NCI-H1436 (cell line): ENCODE results near the gene CDK14.

Experiments
- DNase-seq: peaks from one replicate; lab custom pipeline; 2025; lab: John Stamatoyannopoulos, UW

CDK14 gene

DNA sequence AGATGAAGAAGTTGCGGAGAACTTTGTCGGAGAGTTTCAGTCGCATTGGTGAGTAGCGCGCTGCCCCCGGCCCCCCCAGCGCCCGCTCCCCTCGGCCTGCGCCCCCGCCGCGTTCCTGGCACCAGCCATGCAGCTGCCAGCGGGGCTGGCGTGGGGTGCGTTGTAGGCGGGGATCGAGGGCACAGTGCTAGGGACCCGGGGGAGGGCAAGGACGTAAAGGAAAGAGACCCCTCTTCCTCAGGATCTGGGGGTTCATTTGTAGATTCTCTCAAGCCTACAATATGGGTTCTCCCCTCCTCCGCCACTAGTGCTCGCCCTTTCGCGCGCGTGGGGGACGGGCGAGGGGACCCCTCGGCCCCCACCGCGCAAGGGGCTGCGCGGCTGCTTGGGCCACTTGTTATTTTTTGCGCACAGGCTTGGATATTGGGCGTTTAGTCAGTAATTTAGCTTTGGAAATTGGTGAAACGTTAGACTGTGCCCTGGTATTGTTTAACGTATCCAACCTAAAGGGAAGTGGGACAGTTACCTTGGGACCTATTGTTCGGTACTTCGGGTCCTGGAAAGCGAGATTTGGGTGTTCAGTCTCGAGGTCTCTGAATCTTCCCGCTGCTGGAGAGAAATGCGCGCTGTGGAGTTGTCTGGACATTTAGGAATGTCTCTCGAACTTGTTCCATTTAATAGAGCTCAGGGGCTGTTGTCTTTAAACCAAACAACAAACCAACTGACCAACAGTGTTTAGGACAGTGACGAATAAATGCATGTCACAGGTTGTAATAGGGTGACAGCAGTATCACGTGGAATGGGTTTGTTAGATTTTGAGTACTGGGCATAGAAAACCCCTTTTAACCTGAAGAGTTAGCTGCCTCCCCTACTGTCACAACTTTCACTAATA is 796 bp downstream of the CDK14 start:
- no peak for DNase-seq

DNA sequence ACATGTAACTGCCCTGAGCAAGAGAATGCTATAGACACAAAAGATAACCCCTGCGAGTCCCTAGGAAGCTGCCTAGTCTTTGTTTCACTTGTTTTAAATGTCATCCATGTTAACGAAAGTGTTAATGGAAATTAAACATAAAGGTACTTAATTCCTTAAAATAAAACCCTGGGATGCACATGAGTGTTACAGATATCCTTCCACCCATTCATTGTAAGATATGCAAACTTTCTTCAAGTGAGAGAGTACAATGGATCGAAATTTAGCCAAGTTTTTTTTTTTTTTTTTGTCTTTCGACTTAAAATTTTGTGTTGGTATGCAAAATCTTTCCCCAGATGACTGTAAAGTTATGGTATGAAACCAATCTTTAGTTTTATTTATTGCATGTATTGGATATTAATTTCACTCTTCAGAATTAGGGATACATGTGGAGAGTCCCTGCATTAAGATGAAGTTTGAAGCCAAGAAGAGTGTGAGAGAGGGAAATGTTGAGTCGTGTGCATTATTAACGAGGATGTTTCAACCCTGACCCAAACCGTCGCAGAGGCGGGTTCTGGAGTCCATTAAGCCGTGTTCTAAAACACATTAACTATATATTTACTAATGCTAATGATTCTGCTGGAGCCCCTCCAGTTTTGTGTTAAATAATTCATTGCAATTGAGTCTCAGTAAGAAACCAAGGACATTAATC is 1.6 kb downstream of the CDK14 start:
- DNase-seq: no peak

DNA sequence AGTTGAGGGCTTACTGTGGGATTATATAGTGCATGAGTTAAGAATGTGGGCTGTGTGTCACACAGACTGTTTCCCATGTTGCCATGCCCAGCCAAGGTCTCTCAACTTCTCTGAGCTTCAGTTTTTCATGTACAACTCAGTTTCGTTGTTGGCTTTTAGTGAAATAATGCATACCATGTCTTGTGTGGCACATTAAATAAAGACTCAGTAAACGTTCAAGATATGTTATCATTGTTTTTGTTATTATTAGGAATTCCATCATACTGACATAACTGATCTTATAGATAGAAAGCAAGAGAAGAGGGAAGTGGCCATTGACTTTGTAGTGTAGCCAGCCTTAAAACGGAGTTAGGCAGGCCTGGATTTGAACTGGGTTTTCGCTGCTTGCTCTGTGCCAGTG is 2.9 kb downstream of the CDK14 start:
- no peak for DNase-seq

DNA sequence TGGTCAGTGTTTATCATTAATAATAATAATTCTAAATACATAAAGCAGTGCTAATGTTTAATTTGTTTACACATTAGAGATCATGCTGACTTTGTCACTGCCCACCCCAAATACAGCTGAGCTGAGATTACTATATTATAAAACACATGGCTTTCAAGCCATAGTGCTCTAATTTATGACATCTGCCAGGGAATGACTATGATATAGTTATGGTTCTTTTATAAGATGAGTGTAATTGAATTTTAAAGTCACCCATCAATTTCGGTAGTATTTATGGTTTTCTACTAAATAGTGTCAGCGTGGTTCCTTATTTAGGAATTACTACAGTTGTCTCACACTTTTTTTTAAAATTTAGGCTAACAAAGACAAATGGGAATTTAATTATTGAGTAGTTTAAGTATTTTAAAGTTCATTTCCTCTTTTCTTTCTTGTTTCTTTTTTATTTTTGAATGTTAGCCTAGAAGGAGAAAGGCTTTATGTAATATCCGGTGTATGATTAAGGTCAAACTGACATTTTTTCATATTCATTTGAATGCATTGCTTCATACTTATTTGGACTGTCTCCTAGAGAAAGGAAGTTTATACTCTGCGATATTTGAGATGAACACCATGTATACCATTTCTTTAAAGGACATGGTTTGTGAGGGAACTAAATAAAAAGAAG is 3.9 kb downstream of the CDK14 start:
- DNase-seq: no peak

DNA sequence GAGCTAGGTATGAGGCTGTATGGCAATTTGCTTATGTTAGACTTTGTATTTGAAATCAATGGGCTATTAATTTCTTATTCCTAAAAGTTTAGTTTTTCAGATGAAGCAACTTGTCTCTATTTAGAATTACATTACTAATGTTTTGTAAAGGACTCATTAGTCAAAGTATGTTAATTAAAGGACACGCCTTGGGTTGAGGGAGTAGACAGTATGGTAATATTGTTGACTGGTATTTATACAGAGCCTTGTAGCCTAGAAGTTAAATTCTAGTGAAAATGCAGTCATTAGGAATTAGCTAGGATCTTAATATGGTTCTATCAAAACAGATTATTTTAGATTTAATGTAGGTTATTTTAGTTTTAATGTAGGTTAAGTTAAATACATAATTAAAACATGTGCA is 6.2 kb downstream of the CDK14 start:
- no peak for DNase-seq

DNA sequence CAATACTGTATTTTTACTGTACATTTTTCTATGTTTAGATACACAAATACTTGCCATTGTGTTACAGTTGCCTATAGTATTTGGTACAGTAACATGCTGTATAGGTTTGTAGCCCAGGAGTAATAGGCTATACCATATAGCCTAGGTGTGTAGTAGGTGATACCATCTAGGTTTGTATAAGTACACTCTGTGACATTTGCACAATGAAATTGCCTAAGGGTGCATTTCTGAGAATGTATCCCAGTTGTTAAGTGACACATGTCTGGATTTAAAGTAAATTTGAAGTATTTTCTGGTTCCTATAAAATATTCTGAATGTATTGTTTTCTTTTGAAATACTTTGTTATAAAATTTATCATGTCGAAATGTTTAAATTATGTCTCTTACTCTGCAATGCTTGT is 7.2 kb downstream of the CDK14 start:
- DNase-seq: no peak

DNA sequence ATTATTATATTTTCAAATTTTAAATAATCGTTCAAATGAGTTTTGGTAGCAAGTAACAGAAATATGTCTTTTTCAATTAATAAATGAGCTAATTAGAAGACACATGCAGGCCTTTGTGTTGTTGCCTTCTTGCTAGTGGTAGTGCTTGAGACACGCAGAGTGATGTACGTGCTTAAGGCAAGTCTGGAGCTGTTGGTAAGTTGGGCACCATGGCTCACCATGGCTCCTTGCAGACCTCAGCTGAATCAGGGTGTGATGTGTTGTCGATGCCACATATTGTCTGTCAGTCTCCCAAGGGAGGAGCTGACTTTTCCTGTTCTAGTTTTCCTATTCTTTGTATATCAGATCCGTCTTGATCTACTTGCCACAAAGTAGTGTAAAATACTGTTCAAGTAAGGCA is 8.3 kb downstream of the CDK14 start:
- no peak for DNase-seq

DNA sequence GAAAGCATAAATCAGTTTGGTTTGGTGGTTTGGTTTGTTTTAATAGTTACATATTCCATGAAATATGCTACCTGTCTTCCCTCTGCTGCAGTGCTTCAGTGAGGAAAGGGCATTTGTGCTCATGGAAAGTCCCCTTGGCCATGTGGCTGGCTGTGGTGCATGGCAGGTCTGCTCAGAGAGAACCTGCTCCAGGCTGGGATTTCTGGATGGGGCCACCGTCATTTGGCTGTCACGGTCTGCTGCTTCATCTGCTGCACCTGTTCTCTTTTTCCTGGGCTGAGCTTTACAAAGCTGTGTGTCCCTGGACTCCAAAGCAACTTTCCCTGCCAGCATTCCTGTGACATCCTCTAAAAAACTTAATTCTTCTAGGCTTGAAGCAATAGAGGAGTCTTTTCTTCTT is 8.9 kb downstream of the CDK14 start:
- DNase-seq: no peak

DNA sequence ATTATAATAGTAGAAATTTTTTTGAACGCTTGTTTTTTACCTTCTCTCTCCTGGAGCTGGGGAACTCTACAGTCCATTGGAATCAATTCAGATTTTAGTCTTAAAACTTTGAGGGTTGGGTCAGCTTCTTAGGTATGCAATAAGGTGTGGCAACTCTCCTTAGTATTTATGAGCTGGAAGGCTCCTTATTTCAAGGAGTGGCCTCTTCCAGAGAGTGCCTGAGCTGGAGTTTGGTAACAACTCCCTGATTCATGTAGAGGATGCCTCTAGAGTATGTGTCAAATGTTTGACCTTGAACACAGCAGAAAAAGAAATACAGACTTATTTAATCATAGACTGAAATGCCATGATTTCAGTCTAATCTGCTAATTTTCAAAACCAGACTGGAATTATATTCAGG is 11.1 kb downstream of the CDK14 start:
- DNase-seq: no peak

DNA sequence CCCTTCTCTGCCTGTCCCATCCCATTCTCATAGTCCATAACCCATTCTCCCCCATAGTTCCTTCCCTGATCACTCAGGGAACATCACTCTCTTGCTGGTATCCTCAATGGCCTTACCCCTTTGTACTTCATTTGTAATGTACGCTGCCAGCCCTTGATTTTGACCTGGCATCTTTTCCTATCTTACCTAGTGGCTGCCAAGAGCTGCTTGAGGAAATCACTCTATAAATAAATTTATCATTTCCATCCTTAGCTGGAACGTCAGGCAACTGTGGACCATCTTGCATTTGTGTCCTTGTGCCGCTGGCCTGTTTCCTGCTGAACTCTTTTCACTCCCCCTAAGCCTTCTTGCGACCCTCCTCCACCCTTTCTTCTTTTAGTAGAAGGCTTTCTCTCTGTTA is 14.0 kb downstream of the CDK14 start:
- no peak for DNase-seq

DNA sequence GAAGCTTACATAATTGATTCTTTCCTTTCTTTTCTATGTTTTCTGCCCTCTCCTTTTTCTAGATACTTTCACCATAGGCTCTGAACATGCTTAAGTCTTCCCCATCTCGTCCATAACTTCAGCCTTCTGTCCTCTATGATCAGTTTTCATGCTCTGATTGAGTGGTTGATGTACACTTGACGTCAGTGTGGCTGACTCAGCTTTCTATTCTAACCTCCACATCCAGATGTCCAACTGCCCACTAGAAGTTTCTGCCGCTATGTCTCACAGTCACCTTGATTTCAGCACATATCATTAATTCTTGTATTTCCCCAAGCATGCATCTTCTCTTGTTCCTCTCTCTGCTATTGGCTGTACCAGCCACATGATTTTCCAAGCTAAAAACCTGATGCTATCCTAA is 15.0 kb downstream of the CDK14 start:
- DNase-seq: no peak

DNA sequence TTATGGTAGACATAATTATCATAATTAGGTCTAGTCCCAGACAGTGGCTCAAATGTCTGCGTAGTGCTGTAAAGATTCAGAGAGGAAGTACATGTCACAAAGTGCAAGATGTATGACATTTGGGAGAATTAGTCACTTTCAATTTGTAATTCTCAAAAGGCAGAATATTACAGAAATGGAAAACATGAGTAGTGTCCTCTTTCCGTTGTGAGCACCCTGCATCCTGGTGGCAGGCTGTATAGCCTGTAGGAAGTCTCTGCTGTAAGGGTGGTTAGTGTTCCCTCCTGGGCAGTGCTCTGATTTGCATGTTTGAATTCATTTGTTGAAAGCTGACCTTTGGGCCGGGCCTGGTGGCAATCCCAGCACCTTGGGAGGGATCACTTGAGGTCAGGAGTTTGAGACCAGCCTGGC is 17.0 kb downstream of the CDK14 start:
- DNase-seq: no peak

DNA sequence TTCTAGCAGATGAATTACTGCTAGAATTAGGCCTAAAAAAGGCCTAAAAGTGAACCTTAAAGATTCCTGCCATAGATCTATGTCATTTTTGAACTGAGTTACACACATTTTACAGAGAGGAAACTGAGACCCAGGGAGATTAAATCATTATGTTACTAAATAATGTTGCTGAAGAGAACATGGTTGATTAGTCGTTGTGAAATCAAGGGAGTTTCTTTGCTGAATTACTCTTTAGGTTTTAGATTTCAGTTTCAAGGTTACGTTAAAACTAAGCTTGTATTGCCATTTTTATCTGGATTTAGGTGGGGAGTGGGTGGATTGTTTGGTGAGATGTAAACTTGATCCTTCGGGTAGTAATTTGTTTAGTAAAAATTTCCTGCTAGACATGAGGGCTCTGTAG is 21.3 kb downstream of the CDK14 start:
- DNase-seq: no peak

DNA sequence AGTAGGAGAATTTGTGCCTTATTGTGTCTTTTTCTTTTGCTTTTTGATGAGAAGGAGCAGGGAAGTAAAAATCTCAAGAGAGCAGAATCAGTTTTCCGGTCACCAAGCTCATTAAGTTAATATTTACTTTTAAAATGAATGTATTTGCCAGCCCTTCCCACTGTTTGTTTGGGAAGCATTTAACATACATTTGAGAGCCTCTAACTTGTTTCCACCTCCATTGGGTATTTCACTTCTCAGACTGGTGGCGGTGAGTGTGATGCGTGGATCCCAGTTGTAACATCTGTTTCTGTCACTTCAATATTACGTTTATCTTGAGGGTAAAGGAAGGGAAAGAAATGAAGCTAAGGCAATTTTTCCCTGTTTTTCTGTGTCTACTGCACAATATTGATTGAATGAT is 22.8 kb downstream of the CDK14 start:
- no peak for DNase-seq

DNA sequence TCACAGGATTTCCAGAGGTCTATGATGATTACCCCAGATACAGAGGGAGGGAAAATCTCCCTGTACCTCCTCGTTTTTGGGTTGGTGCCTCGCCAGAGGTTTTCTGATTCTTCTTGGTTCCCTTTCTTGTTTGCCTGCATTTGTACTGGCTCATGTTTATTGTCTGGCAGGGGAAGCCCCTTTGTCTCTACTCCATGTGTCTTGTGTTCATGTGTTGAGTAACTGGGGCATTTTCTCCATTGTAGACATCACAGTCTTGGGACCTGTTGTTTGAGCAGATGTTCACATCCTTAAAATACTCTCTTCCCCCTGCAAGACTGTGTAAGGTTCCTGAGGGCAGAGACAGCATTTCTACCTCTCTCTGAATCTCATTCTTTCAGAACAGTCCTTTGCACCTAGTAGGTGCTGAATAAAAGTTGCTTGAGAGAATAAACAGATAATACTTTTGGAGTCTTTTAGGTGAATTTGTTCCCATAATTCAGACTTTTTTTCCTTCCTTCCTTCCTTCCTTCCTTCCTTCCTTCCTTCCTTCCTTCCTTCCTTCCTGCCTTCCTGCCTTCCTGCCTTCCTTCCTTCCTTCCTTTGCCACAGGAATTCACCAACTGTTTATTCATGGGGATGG is 25.1 kb downstream of the CDK14 start:
- DNase-seq: no peak

DNA sequence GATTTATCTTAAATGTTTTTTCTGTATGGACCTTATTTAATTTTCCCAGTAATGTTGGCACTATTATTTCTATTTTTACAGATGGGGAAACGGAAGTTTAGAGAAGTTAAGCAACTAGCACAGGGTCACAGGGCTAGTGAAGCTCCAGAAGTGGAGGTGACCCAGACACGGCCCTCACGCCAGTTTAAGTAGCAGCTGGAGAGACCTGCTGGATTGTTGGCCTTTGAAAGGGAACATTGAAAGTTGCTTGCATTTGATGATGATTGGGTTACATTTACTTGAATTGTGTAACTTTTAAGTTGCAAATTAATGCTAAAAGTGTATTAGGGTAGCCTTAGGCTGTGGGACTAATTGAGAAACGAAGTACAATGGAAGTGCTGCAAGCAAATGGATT is 25.6 kb downstream of the CDK14 start:
- DNase-seq: no peak

DNA sequence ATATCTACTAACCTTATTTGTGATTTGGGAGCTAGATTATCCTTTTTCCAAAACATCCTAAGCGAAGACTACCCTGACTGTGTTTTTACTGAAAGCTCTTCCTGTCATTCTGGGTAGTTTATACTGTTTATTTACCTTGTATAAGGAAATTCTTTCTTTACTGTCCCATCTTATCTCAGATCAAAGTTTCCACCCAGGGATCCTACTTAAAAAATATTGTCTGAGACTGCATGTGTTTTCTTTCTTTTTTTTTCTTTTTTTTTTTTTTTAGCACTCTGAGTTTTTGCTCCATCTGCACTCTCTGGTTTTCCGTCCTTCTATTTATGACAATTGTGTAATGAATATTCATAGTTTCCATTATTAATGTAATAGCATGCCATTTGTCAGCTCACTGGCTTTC is 26.5 kb downstream of the CDK14 start:
- no peak for DNase-seq

DNA sequence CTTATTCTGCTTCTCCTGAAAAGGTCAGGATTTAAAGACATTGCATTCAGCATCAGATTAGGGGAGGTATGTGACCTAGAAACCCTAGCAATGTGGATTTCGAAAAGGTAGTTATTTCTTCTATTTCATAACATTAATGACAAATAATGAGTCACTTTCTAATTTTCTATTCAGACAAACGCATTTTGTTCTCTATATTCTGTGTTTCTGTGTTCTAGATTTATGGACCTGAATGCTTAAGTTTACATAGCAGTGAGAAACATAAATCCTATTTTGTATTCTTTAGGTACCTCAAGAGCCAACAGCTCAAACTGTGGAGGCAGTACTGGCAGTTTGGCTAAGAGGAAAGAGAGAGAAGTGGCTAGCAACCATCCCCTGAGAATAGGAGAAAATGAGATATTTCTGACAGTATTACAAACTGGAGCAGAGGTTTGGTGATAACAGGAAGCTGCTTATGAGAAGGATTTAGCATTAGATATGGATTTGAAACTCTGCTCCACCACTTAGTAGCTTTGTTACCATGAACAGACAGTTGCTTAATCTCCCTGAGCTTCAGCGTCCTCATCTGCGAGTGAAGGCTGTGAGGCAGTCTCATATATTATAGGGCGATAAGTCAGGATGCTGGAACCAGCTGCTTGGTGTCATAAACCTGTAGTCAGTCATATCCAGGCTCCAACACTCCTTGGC is 28.2 kb downstream of the CDK14 start:
- no peak for DNase-seq

DNA sequence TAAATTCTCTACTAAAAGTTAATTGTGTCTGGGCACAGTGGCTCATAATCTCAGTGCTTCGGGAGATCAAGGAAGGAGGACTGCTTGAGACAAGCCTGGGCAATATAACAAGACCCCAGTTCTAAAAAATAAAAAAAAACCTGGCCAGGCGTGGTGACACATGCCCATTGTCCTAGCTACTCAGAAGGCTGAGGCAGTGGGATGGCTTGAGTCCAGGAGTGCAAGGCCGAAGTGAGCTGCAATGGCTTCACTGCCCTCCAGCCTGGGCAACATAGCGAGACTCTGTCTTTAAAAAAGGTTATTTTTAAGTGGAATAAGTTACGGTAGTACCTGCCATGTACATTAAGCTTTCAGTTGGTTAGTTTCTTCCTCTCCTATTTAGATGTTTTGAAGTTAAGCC is 28.9 kb downstream of the CDK14 start:
- DNase-seq: no peak

DNA sequence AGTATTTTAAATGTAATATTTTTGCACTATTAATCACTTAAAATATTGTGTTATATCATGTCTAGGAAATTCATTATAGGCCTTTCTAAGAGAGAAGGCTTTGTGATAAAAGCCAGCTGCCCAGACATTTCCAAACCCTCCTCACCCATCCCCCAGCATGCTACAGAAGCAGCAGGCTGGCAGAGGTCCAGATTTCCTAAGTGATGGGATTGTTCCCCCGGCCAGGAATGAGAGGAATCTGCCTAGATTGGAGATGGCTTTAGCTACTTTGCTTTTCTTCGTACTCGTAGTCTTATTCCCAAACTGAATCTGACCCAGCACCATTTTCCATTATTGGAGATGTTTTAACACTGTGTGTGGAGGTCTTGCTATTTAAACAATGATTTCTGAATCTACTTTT is 29.4 kb downstream of the CDK14 start:
- DNase-seq: no peak

DNA sequence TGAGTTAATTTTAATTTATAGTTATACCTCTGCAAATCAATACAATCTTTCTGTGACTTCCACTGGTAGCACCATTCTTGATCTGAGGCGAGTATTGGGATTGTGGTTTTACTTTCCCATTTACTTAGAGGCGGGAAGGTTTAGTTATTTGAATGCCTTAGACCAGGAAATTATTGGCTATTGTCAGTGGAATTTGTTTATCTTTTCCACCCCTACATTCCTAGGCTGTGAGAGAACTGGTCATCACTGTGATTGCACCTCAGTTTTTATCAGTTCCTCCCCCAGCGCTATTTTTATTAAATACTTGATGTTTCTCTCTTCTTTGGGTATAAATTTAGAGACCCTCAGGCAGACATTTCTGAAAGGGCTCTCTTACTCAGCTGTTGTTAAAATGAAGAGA is 29.9 kb downstream of the CDK14 start:
- DNase-seq: no peak

DNA sequence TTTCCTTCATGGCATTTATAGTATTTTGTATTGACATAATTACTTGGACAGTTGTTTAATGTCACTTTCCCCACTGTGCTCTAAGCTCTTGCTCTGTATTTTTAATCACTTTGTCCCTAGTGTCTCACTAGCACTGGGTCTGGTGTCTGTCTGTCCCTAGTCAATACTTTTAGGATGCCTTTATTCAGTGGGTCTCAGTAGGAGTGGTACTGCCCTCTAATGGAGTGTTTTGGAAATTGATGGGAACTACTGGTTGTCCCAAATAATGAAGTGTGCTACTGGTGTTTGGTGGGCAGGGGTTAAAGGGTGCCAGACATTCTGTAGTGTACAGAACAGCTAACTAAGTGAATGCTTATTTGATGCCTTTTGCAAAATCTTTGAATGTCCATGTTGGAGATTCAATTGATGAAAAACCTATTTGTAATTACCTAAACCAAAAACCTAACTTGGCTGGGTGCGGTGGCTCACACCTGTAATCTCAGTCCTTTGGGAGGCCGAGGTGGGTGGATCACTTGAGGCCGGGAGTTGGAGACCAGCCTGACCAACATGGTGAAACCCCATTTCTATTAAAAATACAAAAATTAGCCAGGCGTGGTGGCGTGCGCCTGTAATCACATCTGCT is 33.3 kb downstream of the CDK14 start:
- DNase-seq: no peak
